Measurements from ENCODE around the gene FOSL1.

FOSL1 gene

GRCh38 chr11:65882120-65883057 is 17.8 kb downstream of the FOSL1 start:
- DNase-seq (ENCODE audit: low read depth in 2 of 3, low spot score in 2 of 3), result no peak

GRCh38 chr11:65880844-65881421 is 19.3 kb downstream of the FOSL1 start:
- DNase-seq (ENCODE audit: low read depth in 2 of 3, low spot score in 2 of 3), result no peak

GRCh38 chr11:65880027-65880426 is 20.2 kb downstream of the FOSL1 start:
- DNase-seq (ENCODE audit: low read depth in 2 of 3, low spot score in 2 of 3), result no peak

GRCh38 chr11:65879617-65880016 is 20.6 kb downstream of the FOSL1 start, which contains the start of gene CTSW:
TSS of gene CTSW (plus strand) at chr11:65879837. CDS start at chr11:65879855, 18 bp downstream.
- no peak for DNase-seq (ENCODE audit: low read depth in 2 of 3, low spot score in 2 of 3)

GRCh38 chr11:65873318-65874156 is 26.7 kb downstream of the FOSL1 start:
- DNase-seq (ENCODE audit: low read depth in 2 of 3, low spot score in 2 of 3), result peak; percentile 94 to 97 (median 95)

GRCh38 chr11:65872586-65873317 is 27.4 kb downstream of the FOSL1 start, which contains the start of gene EFEMP2:
TSS of gene EFEMP2 (minus strand) at chr11:65872800. CDS start at chr11:65872354, 446 bp downstream.
- no peak for DNase-seq (ENCODE audit: low read depth in 2 of 3, low spot score in 2 of 3)

GRCh38 chr11:65871811-65872548 is 28.2 kb downstream of the FOSL1 start:
- DNase-seq (ENCODE audit: low read depth in 2 of 3, low spot score in 2 of 3), result no peak

- DNase-seq (ENCODE audit: low read depth in 2 of 3, low spot score in 2 of 3), result no peak
These were observed 29.2 kb downstream of the FOSL1 start for GRCh38 chr11:65870706-65871681.

- no peak for DNase-seq (ENCODE audit: low read depth in 2 of 3, low spot score in 2 of 3)
These were observed 29.9 kb downstream of the FOSL1 start for GRCh38 chr11:65870307-65870658.

GRCh38 chr11:65869643-65870306 is 30.4 kb downstream of the FOSL1 start:
- DNase-seq (ENCODE audit: low read depth in 2 of 3, low spot score in 2 of 3), result no peak

GRCh38 chr11:65868907-65869306 is 31.3 kb downstream of the FOSL1 start:
- DNase-seq (ENCODE audit: low read depth in 2 of 3, low spot score in 2 of 3), result no peak

GRCh38 chr11:65868076-65868667 is 32.0 kb downstream of the FOSL1 start:
- no peak for DNase-seq (ENCODE audit: low read depth in 2 of 3, low spot score in 2 of 3)

- DNase-seq (ENCODE audit: low read depth in 2 of 3, low spot score in 2 of 3), result no peak
These were observed 32.7 kb downstream of the FOSL1 start for GRCh38 chr11:65867284-65868071.

GRCh38 chr11:65866509-65867283 is 33.5 kb downstream of the FOSL1 start:
- DNase-seq (ENCODE audit: low read depth in 2 of 3, low spot score in 2 of 3), result no peak

- DNase-seq (ENCODE audit: low read depth in 2 of 3, low spot score in 2 of 3), result no peak
These were observed 34.5 kb downstream of the FOSL1 start for GRCh38 chr11:65865550-65866172.
